Endothelial cell of umbilical vein (primary cell): ENCODE results near the gene IL10RA.

Experiments
- CTCF ChIP-seq, 2 donors: IDR thresholded peaks; 1 replicate in 1 of 2; 2 replicates in 1 of 2; pipeline ENCODE4 v1.5.1; 2011; ENCODE audit warnings: low read length in 2 of 2, mild to moderate bottlenecking in 2 of 2, moderate library complexity in 2 of 2, control low read depth in 1 of 2, inconsistent platforms in 1 of 2, low read depth in 1 of 2; ENCODE audit not compliant: insufficient read depth in 1 of 2; ENCODE audit errors: extremely low read depth in 1 of 2
- EZH2 ChIP-seq: IDR thresholded peaks from 2 replicates; pipeline ENCODE4 v1.6.1; 2012; ENCODE audit warnings: borderline replicate concordance, low read depth, mild to moderate bottlenecking, moderate library complexity, low read length, inconsistent platforms; ENCODE audit not compliant: severe bottlenecking
- POLR2A ChIP-seq: IDR thresholded peaks from 2 replicates; pipeline ENCODE4 v1.6.1; 2012; ENCODE audit warnings: low read depth, mild to moderate bottlenecking, control low read depth, low read length
- POLR2AphosphoS5 ChIP-seq: IDR thresholded peaks from 2 replicates; pipeline ENCODE4 v1.6.1; 2012; ENCODE audit warnings: low read depth, mild to moderate bottlenecking, control low read depth, low read length, moderate library complexity; ENCODE audit not compliant: insufficient read depth

- TF ChIP-seq CTCF (IDR thresholded peaks at IDR 0.05; ENCODE audit: extremely low read depth in 1 of 2, insufficient read depth in 1 of 2, low read depth in 1 of 2, low read length in 2 of 2) (no peak), POLR2A (no peak), EZH2 (no peak), POLR2AphosphoS5 (no peak)
These were observed 23.9 kb downstream of the IL10RA start for GRCh38 chr11:118009864-118010737.
